ENCODE measurements around the gene IQSEC2. TPM values are rescaled to one million over a fixed set of nuclear protein-coding genes. Genes with fewer than 3 reads are reported as not detected.

Gene IQSEC2
- total and polyA plus RNA-seq, 2 of the 8 experiments (the other 6 are each of a cell fraction or from before 2014, with no cell fraction given): 6.1 to 54.9 TPM

Small RNA genes within 50 kb of the gene (small RNA-seq; reads per million reads assigned to genes)
- not detected for gene RF00019 (ENCODE audit: insufficient read depth)

Other genes with a start within 250 kb of the IQSEC2 start
- 5.8 and 7.0 TPM in 2 replicates for gene GPR173, start 232.8 kb downstream of the IQSEC2 start, total RNA-seq (2021; fragmentation: NEBNext Ultra II Directional; extraction: Animal tissue kit (Norgen Biotek cat#: 25700))
- gene GPR173, start 232.8 kb downstream of the IQSEC2 start, polyA plus RNA-seq (2011; rRNA removed): 11.3 and 14.1 TPM in 2 replicates
- 13.7 and 14.0 TPM in 2 replicates for gene TSPYL2, start 199.2 kb downstream of the IQSEC2 start, total RNA-seq (2021; fragmentation: NEBNext Ultra II Directional; extraction: Animal tissue kit (Norgen Biotek cat#: 25700))
- gene TSPYL2, start 199.2 kb downstream of the IQSEC2 start, polyA plus RNA-seq (2011; rRNA removed): 13.4 and 13.7 TPM in 2 replicates
- gene KANTR, start 187.4 kb downstream of the IQSEC2 start, total RNA-seq (2021; fragmentation: NEBNext Ultra II Directional; extraction: Animal tissue kit (Norgen Biotek cat#: 25700)): 7.5 and 9.5 TPM in 2 replicates
- gene KANTR, start 187.4 kb downstream of the IQSEC2 start, polyA plus RNA-seq (2011; rRNA removed): 5.9 and 7.7 TPM in 2 replicates
- gene KDM5C, start 56.4 kb downstream of the IQSEC2 start, total RNA-seq (2021; fragmentation: NEBNext Ultra II Directional; extraction: Animal tissue kit (Norgen Biotek cat#: 25700)): 82.2 and 88.5 TPM in 2 replicates
- gene KDM5C, start 56.4 kb downstream of the IQSEC2 start, polyA plus RNA-seq (2011; rRNA removed): 42.4 and 57.0 TPM in 2 replicates
- 98.1 and 104 TPM in 2 replicates for gene SMC1A, start 141.1 kb upstream of the IQSEC2 start, total RNA-seq (2021; fragmentation: NEBNext Ultra II Directional; extraction: Animal tissue kit (Norgen Biotek cat#: 25700))
- 22.2 and 23.6 TPM in 2 replicates for gene SMC1A, start 141.1 kb upstream of the IQSEC2 start, polyA plus RNA-seq (2011; rRNA removed)
- gene RIBC1, start 141.3 kb upstream of the IQSEC2 start, total RNA-seq (2021; fragmentation: NEBNext Ultra II Directional; extraction: Animal tissue kit (Norgen Biotek cat#: 25700)): 0.82 and 0.97 TPM in 2 replicates
- 0.41 and 0.46 TPM in 2 replicates for gene RIBC1, start 141.3 kb upstream of the IQSEC2 start, polyA plus RNA-seq (2011; rRNA removed)
- 114 and 116 TPM in 2 replicates for gene HSD17B10, start 152.8 kb upstream of the IQSEC2 start, total RNA-seq (2021; fragmentation: NEBNext Ultra II Directional; extraction: Animal tissue kit (Norgen Biotek cat#: 25700))
- gene HSD17B10, start 152.8 kb upstream of the IQSEC2 start, polyA plus RNA-seq (2011; rRNA removed): 223 and 236 TPM in 2 replicates

Data from H1 (cell line).